Femur (tissue), 1 donor: ENCODE data around the gene HMGB4.

Experiments
- DNase-seq: peaks from one replicate; pipeline ENCODE4 v3.0.0-alpha.2; 2017

The HMGB4 gene

DNA sequence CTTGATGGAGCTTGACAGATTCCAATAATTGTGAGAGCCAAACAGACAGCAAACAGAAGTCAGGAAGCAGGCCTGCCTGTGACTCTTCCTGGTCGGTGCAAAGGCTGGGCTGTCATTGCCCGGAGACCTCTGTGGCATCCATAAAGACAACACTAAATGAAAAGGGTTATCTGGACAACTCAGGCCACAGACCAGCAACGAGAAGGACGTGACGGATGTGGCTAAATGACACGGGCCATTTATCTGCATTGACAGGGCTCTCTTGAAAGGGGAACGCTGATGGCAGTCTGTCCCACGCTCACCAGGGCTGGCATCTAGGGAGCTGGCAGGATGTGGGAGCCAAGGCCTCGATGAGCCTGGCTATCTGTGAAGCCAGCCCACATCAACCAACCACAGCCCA is 35.0 kb downstream of the HMGB4 start:
- DNase-seq: no peak

DNA sequence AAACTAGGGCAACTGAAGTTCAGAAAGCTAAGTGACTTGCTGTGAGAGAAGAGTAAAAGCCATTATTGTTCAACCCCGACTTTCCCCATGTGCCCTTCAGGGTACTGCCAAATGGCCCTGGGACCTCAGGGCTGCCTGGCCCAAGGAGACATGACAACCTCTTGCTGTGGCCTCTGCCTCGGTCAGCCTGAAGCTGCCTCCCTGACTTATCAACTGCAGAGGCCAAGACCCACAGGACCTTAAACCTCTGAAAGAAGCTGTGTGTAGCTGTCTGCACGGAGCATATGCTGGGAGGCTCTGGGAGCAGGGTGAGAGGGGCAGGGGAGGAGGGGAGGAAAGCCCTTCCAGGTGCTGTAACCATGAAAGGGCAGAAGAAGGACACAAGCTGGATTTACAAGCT is 35.9 kb downstream of the HMGB4 start:
- no peak for DNase-seq

DNA sequence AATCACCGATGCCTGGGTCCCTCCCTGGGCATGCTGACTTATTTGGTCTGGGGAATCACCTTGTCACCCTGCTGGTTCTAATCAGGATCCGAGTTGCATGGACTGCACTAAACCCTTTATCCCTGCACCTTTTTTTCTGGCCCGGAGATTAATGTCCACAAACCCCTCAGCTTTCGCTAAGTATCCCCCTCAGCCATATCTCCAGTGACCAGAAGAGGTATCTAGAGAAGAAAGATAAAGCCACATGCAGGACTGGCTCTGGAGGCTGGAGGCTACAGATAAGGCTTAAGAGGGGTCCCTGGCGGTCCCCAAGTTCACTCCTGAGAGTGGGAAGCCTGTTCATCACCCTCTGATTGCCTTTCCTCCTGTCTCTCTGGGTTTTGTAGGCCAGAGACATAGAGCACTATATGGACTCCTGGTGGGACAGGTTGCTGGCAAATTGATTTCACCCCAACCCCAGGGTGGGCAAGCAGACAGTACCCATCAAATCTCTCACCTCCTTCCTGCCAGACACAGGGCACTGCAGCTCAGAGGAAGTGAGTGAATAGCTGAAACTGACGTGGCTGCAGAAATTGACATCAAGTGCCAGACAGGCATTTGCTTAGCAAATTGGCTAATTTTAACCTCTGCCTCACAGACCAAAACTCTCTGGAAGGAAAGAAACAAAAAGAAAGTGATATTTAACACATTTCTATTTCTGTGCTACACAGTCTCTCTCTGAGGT is 38.8 kb downstream of the HMGB4 start:
- DNase-seq: no peak

DNA sequence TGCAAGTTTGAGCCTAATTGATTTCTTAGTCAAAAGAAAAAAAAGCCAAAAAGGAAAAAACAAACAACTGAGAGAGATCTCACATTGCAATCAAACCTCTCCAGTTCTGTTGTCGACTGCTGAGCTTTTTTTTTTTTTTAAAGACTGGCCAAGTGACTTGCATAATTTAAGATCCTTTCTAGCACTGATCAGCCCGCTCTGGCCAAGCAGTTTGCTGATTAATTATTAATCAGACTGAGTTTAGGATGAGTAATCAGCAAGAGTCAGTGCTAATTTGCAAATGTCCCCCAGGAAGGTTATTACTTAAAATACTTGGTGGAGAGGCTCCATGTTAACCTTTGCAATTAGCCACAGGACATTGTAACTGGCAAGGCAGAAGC is 39.3 kb downstream of the HMGB4 start:
- DNase-seq: no peak

DNA sequence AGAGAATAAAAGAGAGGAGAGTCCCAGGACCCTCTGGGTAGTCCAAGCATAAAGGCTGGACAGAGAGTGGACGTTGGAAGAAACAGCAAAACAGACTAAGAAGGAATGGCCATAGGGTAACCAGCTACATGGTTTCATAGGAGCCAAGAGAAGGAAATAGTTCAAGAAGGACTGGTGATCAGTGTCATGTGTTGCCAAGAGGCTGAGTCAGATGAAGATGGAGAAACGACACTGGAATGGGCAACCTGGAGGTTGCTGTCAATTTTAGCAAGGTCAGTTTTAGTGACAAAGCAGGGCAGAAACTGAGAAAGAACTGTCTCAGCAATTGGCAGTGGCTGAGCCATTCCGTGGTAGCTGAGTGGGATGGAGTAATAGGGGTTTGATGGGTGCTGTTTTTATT is 41.4 kb downstream of the HMGB4 start:
- no peak for DNase-seq

DNA sequence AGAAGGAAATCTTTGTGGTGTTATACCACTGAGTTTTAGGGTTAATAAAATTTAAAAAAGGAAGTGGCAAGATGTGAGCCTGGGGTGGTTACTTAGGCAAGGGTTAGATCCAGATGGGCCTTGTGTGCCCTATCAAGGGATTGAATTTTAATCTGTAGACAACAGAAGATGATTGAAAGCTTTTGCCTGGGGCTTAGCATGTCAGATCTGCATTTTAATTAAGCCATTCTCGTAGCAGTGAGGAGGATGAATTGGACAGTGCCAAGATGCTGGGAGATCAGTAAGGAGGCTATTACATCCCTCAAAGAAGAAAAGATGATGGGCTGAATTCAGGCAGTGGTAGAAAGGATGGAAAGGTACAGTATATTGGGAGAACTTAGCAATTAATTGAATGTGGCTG is 42.3 kb downstream of the HMGB4 start:
- no peak for DNase-seq

DNA sequence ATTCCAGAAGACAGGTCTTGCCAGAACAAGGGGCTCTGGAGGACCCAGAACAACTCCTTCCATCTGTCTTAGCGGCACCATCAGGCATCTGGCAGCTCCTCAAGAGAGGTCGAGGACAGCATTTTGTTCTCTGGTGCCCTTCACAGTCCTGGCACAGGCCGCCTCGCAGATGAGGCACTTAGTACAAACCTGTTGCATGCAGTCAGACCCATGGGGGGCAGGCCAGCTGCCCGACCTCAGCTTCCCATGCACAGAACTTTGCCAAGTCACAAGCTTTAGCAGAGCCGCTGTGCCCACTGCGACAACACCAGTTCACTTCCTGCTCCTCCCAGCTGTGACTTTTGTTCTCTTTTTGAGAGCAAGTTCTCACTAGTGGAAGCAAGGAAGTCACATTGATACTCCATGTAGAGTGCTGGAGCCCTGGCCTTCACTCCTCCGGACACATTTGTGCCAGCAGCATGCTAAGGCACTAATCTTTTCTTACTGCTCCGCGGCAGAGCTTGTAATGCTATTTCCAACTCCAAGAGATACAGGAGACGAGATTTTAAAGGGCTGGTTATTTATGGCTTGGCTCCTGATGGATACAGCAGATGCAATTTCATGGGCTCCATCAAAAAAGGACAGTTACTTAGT is 44.6 kb downstream of the HMGB4 start:
- no peak for DNase-seq
